Activated CD4-positive, alpha-beta T cell treated with anti-CD3 and anti-CD28 coated beads for 4 hours (primary cell): ENCODE results near the gene TMEM86A.
A peak's percentile ranks its signal among the peaks of the same experiment; 100 is the strongest.
"Not testable (repeated sequence)": the region's sequence is repeated elsewhere in the genome, so short reads cannot be mapped to it uniquely, and the experiment has no call there.

Experiments used
- DNase-seq, 2 donors: peaks; one replicate each; pipeline ENCODE4 v3.0.0-alpha.2; 2020

Gene TMEM86A, protein sequence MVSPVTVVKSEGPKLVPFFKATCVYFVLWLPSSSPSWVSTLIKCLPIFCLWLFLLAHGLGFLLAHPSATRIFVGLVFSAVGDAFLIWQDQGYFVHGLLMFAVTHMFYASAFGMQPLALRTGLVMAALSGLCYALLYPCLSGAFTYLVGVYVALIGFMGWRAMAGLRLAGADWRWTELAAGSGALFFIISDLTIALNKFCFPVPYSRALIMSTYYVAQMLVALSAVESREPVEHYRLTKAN

DNA sequence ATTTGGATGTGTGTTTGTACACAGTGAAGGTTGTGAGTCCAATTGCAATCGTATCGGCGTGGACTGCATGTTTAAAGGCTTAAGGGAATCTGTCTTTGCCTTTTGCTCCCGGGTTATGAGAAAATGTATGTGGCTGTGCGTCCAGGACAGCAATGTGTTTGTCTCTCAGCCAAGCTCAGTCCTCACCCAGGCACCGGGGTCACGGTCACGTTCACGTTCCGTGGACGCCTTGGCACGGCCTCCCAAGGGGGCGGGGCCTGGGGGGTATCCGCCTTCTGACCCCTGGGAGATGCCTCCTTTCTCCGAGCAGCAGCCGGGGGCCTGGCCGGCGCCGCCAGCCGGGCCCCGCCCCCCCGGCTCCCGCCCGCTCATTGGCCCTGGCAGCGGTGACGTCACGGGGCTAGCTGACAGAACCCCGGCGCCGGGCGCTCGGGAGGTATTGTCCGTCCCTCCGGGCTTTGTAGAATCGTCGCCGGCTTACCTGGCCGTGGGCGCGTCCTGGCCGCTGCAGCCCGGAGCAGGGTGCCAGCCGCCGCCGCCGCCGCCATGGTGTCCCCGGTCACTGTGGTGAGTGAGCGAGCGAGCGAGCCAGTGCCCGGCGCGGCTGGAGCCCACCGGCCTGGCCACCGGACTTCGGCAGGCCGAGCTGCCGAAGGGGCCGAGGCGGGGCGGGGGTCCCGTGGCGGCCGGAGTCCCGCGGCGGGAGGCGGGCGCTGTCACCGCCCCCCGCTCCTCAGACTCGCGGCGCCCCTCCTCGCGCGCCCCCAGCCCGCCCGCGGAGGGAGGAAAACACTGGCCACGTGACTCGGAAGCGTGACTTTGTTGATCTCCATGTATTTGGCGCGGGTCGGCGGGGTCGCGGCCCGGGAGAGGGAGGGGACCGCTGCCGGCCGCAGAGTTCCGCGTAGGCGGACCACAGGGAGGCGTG lies at the start of gene TMEM86A:
Gene TMEM86A, plus strand, starts transcription at position 439 of the 928 bp plus-strand sequence. Its CDS starts 108 bp downstream, at position 547.
- DNase-seq, result peak; percentile 89 to 90

DNA sequence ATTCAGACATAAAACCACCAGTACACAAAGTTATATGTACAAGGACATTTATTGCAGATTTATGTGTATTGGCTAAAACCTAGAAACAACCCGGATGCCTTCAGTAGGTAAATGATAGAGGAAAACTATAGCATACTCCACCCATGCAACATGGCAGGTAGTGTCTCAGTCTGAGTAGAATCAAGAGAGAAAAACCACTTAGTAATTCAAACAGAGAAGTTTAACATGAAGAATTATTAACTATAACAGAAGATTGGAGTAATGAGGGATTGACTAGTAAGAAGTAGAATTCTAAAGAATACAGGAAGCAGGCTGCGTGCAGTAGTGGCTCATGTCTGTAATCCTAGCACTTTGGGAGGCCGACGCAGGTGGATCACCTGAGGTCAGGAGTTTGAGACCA lies 48.2 kb upstream of the TMEM86A start:
- no peak for DNase-seq

DNA sequence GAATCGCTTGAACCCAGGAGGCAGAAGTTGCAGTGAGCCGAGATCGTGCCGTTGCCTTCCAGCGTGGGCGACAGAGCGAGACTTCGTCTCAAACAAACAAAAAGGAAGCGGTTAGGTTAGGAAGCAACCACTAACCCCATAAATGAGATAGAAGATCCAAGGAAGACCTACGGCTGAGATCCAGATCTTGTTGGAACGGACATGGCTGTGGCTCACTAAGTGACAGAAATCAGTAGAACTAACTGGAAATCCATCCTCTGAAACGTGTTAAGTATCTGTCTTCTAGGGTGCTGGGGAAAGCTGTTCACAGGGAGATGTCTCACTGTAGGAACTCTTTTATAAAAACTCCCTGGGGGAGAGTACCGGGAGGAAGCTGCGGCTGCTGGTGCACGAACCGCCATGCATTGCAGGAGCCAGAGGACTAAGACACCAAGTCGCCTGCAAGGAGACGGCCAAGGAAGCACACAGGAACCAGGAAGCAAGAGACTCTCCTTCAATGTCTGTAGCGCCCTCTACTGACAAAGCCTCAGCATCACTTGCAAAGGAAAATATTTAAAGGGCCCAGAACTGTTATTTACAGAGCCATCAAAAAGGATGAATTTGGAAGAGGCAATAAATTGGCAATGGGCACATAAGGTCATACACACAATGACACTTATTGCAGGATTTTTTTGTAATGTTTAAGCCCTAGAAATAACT lies 47.6 kb upstream of the TMEM86A start:
- DNase-seq, result peak; percentile 33 to 40

DNA sequence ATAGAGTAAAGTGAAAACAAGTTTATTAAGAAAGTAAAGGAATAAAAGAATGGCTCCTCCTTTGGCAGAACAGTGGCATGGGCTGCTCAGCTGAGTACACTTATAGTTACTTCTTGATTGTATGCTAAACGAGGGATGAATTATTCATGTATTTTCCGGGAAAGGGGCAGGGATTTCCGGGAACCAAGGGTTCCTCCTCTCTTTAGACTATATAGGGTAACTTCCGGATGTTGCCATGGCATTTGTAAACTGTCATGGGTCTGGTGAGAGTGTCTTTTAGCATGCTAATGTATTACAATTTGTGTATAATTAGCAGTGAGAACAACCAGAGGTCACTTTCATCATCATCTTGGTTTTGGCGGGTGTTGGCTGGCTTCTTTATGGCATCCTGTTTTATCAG lies 40.9 kb upstream of the TMEM86A start:
- no peak for DNase-seq

DNA sequence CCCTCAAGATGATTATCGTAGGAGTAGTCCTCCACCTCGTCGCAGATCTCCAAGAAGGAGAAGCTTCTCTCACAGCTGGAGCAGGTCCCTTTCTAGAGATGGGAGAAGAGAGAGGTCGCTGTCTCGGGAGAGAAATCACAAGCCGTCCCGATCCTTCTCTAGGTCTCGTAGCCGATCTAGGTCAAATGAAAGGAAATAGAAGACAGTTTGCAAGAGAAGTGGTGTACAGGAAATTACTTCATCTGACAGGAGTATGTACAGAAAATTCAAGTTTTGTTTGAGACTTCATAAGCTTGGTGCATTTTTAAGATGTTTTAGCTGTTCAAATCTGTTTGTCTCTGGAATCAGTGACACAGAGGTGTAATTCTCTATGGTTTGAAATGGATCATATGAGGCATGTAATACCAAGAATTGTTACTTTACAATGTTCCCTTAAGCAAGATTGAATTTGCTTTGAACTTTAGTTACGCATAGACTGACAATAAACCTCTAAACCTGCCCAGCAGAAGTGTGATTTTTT lies 33.2 kb upstream of the TMEM86A start:
- not testable (repeated sequence) for DNase-seq

DNA sequence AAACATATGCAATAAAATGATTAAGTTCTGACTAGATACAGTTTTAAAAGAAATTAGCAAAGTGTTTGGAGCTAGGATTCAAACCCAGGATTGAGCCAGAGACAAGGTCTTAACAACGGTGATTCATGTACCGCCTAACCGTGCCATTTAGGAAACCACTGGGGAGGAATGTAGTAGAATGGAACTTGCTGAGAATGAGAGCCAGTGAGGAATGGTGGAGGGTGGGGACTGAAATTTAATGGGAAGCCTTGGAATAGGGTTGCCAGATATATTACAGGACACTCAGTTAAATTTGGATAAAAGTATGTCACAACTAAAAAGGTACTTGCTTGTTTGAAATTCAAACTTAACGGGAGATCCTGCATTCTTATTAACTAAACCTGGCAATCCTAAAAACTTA lies 30.4 kb upstream of the TMEM86A start:
- no peak for DNase-seq

DNA sequence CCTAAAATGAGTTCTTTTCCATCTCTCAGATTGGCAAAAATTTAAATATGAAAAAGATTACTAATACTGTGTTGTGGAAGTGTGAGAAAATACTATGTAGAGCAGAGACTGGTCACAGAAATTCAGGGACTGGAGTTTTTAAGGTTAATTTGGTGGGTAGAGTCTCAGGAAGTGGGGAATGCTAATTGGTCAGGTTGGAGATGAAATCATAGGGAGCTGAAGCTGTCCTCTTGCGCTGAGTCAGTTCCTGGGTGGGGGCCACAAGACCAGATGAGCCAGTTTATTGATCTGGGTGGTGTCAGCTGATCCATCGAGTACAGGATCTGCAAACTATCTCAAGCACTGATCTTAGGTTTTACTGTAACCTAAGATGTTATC lies 29.4 kb upstream of the TMEM86A start:
- DNase-seq, result peak; percentile 4 to 12

DNA sequence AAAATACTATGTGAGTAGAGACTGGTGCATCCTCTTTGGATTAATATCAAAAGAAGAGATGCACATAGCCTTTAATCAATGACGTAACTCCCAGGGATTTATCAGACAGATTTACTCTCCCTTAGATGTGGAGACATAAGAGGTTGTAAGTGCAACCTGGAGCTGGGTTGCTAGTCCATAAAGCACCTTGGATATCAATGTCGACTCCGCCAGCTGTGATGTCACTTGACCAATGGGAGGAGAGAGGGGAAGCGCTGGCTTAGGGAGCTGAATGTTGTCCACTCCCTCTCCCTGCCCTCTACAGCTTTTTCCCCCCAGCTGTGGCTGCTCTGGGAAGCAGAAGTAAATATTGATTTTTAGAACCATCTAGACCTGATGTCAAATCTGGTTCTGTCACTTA lies 28.9 kb upstream of the TMEM86A start:
- no peak for DNase-seq

DNA sequence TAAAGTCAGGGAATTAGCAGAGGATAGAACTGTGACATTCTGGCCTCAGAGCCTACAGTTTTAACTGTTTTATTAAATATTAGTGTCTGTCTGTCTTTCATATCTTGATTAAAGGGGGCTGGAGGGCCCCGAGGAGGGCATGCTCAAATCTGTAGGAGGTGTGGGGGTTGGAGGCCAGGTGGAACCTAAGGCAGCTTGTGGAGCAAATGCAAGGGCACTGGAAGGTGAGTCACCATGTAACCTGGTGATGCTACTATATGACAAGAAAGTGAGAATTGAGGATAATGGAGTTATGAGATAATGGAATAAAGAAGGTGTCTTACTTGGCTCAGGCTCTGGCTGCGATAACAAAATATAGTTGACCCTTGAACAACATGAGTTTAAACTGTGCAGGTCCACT lies 27.3 kb upstream of the TMEM86A start:
- DNase-seq, result peak; percentile 34 to 48

DNA sequence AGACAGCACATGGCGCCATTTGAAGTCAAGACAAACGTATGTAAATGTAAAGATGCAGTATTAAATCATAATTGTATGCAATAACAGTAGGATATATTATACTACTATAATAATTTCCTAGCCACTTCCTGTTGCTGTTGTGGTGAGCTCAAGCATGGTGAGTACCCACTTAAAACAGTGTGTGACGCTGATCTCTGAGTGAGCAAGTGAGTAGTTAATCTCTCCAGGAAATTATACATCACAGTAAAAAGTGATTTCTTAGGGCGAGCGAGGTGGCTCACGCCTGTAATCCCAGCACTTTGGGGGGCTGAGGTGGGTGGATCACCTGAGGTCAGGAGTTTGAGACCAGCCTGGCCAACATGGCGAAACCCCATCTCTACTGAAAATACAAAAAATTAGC lies 26.4 kb upstream of the TMEM86A start:
- peak; percentile 48 to 51 for DNase-seq

DNA sequence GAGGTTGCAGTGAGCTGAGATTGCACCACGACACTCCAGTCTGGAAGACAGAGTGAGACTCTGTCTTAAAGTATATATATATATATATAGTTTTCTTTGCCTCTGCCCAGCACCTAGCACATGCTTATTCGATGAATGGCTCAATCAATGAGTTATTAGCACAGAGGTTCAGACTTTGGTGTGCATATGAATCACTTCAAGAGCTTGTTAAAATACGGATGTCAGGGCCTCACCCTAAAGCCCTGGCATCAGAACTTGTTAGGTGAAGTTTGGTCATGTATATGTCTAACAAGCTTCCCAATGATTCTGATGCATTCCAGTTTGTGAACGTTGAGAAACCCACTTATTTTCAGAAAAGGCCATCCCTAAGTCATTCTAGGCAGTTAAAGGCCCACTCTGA lies 21.8 kb upstream of the TMEM86A start:
- no peak for DNase-seq

DNA sequence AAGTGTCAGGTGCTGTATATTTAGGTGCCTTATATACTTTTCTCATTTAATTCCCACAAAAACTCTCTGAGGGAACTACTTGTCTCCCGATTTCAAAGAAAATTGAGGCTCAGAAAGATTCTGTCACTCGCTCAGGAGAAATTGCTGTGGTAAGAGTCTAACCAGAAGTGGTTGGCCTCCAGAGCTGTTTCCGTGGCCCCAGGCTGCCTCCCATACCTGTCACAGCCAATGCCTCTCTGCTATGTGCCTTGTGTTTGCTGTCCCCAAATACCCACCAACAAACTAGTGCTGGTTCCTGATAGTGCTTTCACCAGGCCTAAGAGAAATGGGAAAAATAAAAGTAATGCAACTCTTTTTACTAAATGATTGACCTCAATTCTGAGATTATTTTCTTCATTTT lies 21.0 kb upstream of the TMEM86A start:
- DNase-seq, result no peak

DNA sequence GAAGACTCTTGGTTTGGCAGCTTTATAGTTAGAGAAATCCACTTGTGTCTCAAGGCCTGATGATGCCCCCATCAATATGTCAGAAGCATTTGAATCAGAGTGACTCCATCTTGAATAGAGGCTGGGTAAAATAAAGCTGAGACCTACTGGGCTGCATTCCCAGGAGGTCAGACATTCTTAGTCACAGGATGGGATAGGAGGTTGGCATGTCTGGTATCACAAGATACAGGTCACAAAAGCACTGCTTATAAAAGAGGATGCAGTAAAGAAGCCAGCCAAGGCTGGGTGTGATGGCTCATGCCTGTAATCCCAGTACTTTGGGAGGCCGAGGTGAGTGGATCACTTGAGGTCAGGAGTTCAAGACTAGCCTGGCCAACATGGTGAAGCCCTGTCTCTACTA lies 16.6 kb upstream of the TMEM86A start:
- DNase-seq, result not testable (repeated sequence)

DNA sequence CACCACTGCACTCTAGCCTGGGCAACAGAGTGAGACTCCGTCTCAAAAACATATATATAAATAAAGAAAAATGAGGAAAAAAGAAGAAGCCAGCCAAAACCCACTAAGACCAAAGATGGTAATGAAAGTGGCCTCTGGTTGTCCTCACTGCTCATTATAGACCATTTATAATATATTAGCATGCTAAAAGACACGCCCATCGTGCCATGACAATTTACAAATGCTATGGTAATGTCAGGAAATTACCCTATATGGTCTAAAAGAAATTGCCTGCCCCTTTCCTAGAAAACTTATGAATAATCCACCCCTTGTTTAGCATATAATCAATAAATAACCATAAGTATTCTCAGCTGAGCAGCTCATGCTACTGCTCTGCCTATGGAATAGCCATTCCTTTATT lies 16.1 kb upstream of the TMEM86A start:
- DNase-seq, result no peak

DNA sequence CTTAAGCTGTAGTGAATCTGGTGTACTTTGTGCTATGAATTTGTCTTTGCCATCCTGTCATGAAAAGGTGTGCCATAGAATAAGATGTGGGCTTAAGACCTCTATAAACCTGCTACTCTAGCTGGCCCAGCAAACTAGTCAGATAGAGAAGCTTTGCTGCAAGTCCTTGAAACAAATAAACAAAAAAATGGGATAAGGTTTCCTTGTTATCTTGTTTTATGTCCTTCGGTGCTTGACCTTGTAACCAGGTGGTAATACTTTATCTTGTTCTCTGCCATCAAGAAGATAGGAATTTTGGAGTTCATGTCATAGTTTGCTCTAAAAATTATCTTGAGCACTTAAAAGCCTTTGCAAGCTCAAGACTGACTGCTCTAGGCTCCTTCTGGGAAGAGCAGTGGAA lies 14.3 kb upstream of the TMEM86A start:
- DNase-seq, result no peak

DNA sequence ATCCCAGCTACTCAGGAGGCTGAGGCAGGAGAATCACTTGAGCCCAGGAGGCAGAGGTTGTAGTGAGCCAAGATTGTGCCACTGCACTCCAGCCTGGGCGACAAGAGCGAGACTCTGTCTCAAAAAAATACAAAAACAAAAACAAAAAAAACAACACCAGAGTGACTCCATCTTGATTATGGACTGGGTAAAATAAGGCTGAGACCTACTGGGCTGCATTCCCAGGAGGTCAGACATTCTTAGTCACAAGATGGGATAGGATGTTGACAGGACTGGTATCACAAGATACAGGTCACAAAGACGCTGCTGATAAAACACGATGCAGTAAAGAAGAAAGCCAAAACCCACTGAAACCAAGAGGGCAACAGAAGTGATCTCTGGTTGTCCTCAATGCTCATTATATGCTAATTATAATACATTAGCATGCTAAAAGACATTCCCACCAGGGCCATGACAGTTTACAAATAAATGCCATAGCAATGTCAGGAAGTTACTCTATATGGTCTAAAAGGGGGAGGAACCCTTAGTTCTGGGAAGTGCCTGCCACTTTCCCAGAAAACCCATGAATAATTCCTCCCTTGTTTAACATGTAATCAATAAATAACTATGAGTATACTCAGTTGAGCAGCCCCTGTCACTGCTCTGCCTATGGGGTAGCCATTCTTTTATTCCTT lies 7.0 kb upstream of the TMEM86A start:
- DNase-seq, result not testable (repeated sequence)

DNA sequence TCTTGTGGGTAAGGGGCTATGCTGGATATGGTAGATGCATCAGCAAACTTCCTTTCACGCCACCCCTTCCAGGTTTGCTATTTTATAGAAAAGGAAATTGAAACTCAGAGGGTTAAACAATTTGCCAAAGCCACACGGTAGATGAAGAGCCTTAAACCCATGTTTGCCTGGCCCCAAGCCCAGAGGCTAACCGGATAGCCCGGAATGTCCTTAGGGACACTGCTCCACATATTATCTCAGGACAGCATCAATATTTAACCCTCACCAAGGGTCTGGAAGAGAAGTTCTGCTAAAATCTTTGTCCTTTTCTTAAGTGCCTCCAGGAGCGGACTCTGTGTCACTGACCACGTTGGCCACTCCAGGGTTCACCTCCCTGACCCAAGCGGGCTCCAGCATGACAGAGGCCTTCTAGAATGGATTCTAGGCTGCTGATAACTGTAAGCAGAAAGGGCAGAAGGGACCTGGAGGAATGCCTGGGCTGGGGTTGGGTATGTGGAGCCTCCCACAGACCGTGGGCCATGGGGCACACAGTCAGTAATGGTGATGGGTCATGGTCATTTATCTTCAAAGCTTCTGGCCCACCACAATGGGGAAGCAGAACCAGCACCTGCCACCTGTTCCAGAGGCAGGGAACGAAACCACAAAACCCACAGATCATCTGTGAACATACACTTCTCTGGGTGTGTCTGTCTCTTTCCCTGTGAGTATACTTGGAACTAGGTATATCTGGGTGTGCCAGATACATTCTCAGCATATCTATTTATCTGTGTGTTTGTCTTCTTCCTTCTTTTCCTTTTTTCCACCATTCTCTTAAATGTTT lies 5.4 kb upstream of the TMEM86A start:
- DNase-seq, result no peak

DNA sequence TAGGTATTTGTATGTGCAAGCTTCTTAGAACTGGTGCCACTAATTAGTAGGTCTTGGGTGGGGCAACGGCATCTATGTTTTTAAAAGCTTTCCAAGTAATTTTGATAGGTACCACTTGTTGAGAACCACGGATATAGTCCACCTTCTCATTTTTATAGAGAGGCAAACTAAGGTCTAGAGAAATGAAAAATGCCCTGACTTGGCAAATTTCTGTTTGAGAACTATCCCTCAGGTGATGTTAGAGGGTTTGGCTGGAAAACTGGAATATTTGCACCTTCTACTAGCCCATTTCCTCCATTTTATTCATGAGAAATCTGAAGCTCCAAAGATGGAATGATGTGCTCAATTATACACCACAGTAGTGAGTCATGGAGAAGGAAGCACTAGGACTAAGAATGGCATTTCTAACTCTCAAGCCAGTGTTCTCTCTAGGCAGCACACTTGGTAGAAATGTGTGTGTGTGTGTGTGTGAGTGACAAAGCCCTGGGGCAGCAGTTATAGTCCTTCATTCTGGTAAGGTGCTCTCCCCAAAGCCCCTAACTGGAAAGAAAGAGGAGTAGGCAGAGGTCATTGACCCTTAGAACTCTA lies 1.8 kb upstream of the TMEM86A start:
- no peak for DNase-seq

DNA sequence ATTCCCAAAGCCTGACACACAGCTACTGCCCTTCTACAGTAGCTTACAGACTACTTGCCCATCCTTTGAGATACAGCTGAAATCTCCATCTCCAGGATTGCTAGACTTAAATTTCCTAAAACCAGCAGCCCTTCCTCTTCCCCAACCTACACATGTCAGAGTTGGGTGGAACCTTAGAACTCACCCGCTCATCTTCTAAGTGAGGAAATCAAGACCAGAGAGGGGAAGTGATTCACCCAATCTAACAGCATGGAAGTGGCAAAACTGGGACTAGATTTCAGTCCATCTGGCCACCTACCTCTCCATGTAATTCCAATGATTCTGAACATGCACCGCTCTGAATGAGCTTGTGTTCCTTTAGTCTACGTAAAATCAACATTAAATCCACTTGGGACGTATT lies 1.0 kb upstream of the TMEM86A start:
- no peak for DNase-seq

DNA sequence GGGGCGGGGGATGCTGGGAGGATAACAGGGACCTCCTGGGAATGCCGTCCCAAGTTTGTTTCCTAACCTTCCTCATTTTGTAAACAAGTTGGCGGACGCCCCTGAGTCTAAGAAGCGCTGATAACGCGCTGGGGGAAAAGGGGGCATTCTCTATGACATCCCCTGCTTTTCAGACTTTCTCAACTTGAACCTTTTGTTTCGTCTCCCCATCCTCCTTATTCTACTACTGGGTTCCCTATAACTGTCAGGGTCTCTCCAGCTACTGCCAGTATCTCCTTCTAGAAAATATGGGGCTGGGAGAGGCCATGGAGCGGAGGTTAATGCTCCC lies 654 bp downstream of the TMEM86A start:
- DNase-seq, result no peak

DNA sequence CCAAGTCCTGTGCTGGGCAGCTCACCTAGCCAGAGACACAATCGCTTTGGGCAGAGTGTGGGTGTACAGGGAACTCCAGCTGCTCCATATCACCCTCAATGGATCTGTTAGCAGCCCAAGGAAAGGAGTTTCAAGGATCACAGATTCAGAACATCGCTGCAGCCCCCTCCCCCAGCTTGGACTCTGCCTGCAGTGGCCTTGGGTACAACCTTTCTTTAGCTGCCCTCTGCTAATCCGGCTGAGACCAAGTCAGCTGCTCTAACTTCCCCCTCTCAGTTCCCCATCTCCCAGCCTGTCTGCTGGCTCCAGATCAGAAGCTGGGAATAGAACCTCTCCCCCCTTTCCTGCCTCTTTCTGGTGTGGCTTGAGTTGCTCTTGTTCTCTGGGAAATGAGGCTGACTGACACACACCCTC lies 1.3 kb downstream of the TMEM86A start:
- DNase-seq, result no peak

DNA sequence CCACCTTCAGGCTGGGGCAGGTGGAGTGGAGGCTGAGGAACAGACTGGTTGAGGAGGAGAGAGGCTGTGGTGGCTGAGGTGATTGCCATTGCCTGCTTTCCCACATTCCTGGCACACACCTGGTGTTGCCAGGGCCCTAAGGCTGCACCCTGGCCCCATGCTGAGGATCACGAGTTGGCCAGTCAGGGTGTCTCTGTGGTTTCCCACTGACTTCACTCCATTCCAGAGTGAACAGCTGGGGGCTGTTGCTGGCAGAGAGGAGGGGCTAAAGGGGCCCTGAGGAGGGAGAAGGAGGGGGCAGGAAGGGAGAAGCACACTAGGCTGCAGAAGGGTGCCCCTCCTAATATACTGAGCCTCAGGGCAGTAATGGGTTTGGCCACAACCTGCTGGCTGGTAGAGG lies 1.8 kb downstream of the TMEM86A start:
- no peak for DNase-seq
